Endodermal cell (in vitro differentiated cells): ENCODE measurements around the gene RNF149. TPM values are rescaled to one million over a fixed set of nuclear protein-coding genes. Genes with fewer than 3 reads are reported as not detected.

Experiments
- DNase-seq: peaks from one replicate; pipeline ENCODE4 v3.0.0-alpha.2; 2017
- H3K27ac ChIP-seq: 2 replicates; pipeline ENCODE4 v1.5.1; 2013; ENCODE audit warnings: mild to moderate bottlenecking, low read depth, low read length, moderate library complexity
- H3K27me3 ChIP-seq: 2 replicates; pipeline ENCODE4 v1.6.1; 2013; ENCODE audit warnings: mild to moderate bottlenecking, low read length, moderate library complexity; ENCODE audit not compliant: insufficient read depth, control insufficient read depth, poor library complexity, severe bottlenecking
- H3K36me3 ChIP-seq: 2 replicates; pipeline ENCODE4 v1.7.0; 2013; ENCODE audit warnings: mild to moderate bottlenecking, low read length, moderate library complexity; ENCODE audit not compliant: control insufficient read depth, insufficient read depth
- H3K4me1 ChIP-seq: one replicate; pipeline ENCODE4 v1.7.0; 2013; ENCODE audit warnings: low read length; ENCODE audit not compliant: control insufficient read depth, insufficient read depth
- H3K4me3 ChIP-seq: 2 replicates; pipeline ENCODE4 v1.5.1; 2013; ENCODE audit warnings: mild to moderate bottlenecking, low read length, moderate library complexity
- H3K9ac ChIP-seq: 2 replicates; pipeline ENCODE4 v1.6.1; 2013; ENCODE audit warnings: mild to moderate bottlenecking, low read length, moderate library complexity; ENCODE audit not compliant: poor library complexity, severe bottlenecking; ENCODE audit errors: extremely low read depth
- H3K9me3 ChIP-seq: 2 replicates; pipeline ENCODE4 v1.6.1; 2013; ENCODE audit warnings: mild to moderate bottlenecking, low read length, moderate library complexity; ENCODE audit not compliant: control insufficient read depth
- H3K27ac Mint-ChIP-seq: 2 replicates; pipeline ENCODE4 v1.8.0; 2020; ENCODE audit warnings: mixed read lengths
- H3K27me3 Mint-ChIP-seq: 2 replicates; pipeline ENCODE4 v1.8.0; 2021; ENCODE audit warnings: mild to moderate bottlenecking, mixed read lengths; ENCODE audit not compliant: insufficient read depth
- H3K36me3 Mint-ChIP-seq: 2 replicates; pipeline ENCODE4 v1.8.0; 2020; ENCODE audit warnings: low read depth, mixed read lengths
- H3K4me1 Mint-ChIP-seq: 2 replicates; pipeline ENCODE4 v1.8.0; 2020; ENCODE audit warnings: mixed read lengths
- H3K4me3 Mint-ChIP-seq: 2 replicates; pipeline ENCODE4 v1.8.0; 2020; ENCODE audit warnings: mild to moderate bottlenecking, moderate library complexity, mixed read lengths
- H3K9me3 Mint-ChIP-seq: 2 replicates; pipeline ENCODE4 v1.8.0; 2020; ENCODE audit warnings: mild to moderate bottlenecking, mixed read lengths
- CTCF ChIP-seq: fragments of 200-600 bp; sonication (generic); conservative IDR thresholded peaks from 2 replicates; pipeline ENCODE4 v1.5.0; 2021; ENCODE audit warnings: antibody characterized with exemption, mild to moderate bottlenecking
- WGBS, 2 experiments: methylation state at CpG; one replicate each; pipeline versions ENCODE4 v1.1.5 to v1.1.7; 2013; ENCODE audit warnings: missing lambda C conversion rate in 2 of 2, mixed read lengths in 1 of 2; ENCODE audit not compliant: insufficient coverage in 1 of 2, insufficient read length in 1 of 2; 5-methylcytosine and 5-hydroxymethylcytosine counted together
- total RNA-seq, 2 donors: library from RNA; stranded (reverse); fragmentation: NEBNext Ultra II Directional in 1 of 2; extraction: Animal tissue kit (Norgen Biotek cat#: 25700) in 1 of 2; gene quantifications; 2 replicates in 1 of 2; 3 replicates in 1 of 2; pipeline ENCODE4 v1.2.1, GENCODE V29; 2021

RNF149 gene
- total RNA-seq, 2 donors from 2014 or later, result 26.4 to 36.3 TPM

- Histone ChIP-seq H3K4me1 (peaks cover 8% of the 10 kb centered on the region), H3K36me3 (no peaks in the 10 kb centered on the region), H3K9me3 (no peaks in the 10 kb centered on the region), H3K9ac (peak overlapping the region; percentile 58), H3K4me3 (peak overlapping the region; percentile 81), H3K27me3 (no peaks in the 10 kb centered on the region), H3K27ac (no peak overlapping the region)
- peak; percentile 75 for DNase-seq
- no peak for TF ChIP-seq CTCF
- Mint-ChIP-seq H3K4me3 (peak overlapping the region; percentile 78), H3K27ac (peak overlapping the region; percentile 49), H3K4me1 (peaks cover 24% of the 10 kb centered on the region), H3K27me3 (peaks cover 5% of the 10 kb centered on the region), H3K36me3 (peaks cover 6% of the 10 kb centered on the region), H3K9me3 (no peaks in the 10 kb centered on the region)
- 4 to 5% methylated on average over 29 to 57 of the region's 57 CpGs for WGBS, 2 experiments
Observed at GRCh38 chr2:101307950-101308431, 510 bp downstream of the RNF149 start.

GRCh38 chr2:101307503-101307902 lies 998 bp downstream of the RNF149 start:
- no peaks in the 10 kb centered on the region for H3K27me3 ChIP-seq
- peaks cover 8% of the 10 kb centered on the region for H3K4me1 ChIP-seq
- H3K36me3 Mint-ChIP-seq, result peaks cover 9% of the 10 kb centered on the region
- no peak for TF ChIP-seq CTCF
- peaks cover 5% of the 10 kb centered on the region for H3K27me3 Mint-ChIP-seq
- DNase-seq, result no peak
- 76 to 82% methylated on average over 9 of the region's 9 CpGs for WGBS, 2 experiments
- peak overlapping the region; percentile 49 for H3K27ac Mint-ChIP-seq
- H3K9ac ChIP-seq, result peak overlapping the region; percentile 58
- H3K4me3 ChIP-seq, result peak overlapping the region; percentile 81
- H3K9me3 ChIP-seq, result no peaks in the 10 kb centered on the region
- H3K4me3 Mint-ChIP-seq, result peak overlapping the region; percentile 78
- H3K27ac ChIP-seq, result no peak overlapping the region
- H3K4me1 Mint-ChIP-seq, result peaks cover 24% of the 10 kb centered on the region
- H3K36me3 ChIP-seq, result no peaks in the 10 kb centered on the region
- H3K9me3 Mint-ChIP-seq, result no peaks in the 10 kb centered on the region

- Histone ChIP-seq H3K27ac (no peak overlapping the region), H3K9me3 (no peaks in the 10 kb centered on the region), H3K36me3 (no peaks in the 10 kb centered on the region), H3K27me3 (no peaks in the 10 kb centered on the region), H3K9ac (no peak overlapping the region), H3K4me3 (peak overlapping the region; percentile 81), H3K4me1 (peaks cover 8% of the 10 kb centered on the region)
- Mint-ChIP-seq H3K36me3 (peaks cover 12% of the 10 kb centered on the region), H3K27ac (no peak overlapping the region), H3K27me3 (peaks cover 5% of the 10 kb centered on the region), H3K9me3 (no peaks in the 10 kb centered on the region), H3K4me3 (peak overlapping the region; percentile 78), H3K4me1 (peaks cover 24% of the 10 kb centered on the region)
- whole genome bisulfite sequencing, 2 experiments, result 93% methylated on average over 7 of the region's 7 CpGs
- no peak for TF ChIP-seq CTCF
- DNase-seq, result no peak
Observed at GRCh38 chr2:101306410-101306809, 2.1 kb downstream of the RNF149 start.
